ENCODE results near the gene AGMO. TPM values are rescaled to one million over a fixed set of nuclear protein-coding genes. Genes with fewer than 3 reads are reported as not detected.

The AGMO gene
- polyA plus RNA-seq, 2 of the 4 experiments (the other 2 are of a cell fraction) = 2.6 to 7.9 TPM

Other genes starting within 250 kb of the AGMO start
- gene MEOX2, start 124.7 kb upstream of the AGMO start, polyA plus RNA-seq (2011; rRNA removed) = not detected in 2 replicates
- gene MEOX2, start 124.7 kb upstream of the AGMO start, polyA plus RNA-seq (2017; fragmentation: RNase III; extraction: RNeasy Plus Mini Kit Qiagen cat#74134 plus additional on column Dnase treatment) = not detected in 3 replicates